ENCODE measurements around the gene RNF222. TPM values are rescaled to one million over a fixed set of nuclear protein-coding genes. Genes with fewer than 3 reads are reported as not detected.

The RNF222 gene
- total and polyA plus RNA-seq, 2 of the 8 experiments (the other 6 are each of a cell fraction or from before 2014, with no cell fraction given) = not detected

DNA sequence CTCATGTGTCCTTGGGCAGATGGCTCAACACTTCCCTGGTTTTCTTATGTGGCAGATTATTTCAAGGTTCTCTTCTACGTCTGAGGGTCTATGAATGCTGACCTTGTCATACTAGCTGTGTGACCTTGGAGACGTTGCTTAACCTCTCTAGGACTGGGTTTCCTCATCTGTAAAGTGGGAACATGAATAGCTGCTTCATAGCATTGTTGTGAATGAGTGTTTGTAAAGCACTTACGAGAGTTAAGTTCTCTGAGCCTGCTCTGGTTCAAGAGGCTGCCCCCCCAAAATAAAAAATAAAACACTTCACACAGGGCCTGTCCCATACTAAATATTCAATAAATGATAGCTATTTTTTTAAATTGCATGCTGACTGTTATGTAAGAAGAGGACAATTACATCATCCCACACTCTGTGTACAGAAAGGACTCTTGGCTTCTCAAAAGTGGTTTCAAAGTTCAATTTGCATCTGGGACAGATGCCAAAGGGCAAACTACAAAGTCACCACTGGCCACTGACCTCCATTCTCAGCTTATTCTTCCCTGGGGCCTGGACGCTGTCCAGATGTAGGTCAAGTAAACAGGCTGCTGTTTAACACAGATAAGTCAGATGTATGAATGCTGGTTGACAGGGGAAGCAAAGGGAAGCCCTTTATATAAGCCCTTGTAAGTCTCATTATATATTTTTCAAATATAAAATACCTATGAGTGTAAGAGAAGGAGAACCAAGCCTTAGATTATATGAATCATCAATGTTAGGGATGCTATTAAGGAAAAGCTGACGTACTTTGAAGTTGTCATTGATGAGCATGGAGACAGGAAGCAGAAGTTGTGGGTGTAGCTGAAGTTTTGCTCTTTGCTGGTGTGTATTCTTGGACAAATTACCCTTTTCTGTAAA lies 22.7 kb upstream of the RNF222 start (continued):
- TF ChIP-seq RAD21 (IDR thresholded peaks at IDR 0.05 in 1 of 2, conservative IDR thresholded peaks at IDR 0.05 in 1 of 2; ENCODE audit: low read depth in 2 of 2, low read length in 2 of 2) = no peak
- no peak for TF ChIP-seq CHD1 (IDR thresholded peaks at IDR 0.05; ENCODE audit: low read depth, low read length)
- TF ChIP-seq CHD2 (IDR thresholded peaks at IDR 0.05; ENCODE audit: low read length) = no peak

All from H1 (cell line).